Measurements from ENCODE around the gene PRKCG. TPM values are rescaled to one million over a fixed set of nuclear protein-coding genes. Genes with fewer than 3 reads are reported as not detected.

PRKCG gene
- total RNA-seq, 1 donor from 2014 or later, result 0.51 TPM

DNA sequence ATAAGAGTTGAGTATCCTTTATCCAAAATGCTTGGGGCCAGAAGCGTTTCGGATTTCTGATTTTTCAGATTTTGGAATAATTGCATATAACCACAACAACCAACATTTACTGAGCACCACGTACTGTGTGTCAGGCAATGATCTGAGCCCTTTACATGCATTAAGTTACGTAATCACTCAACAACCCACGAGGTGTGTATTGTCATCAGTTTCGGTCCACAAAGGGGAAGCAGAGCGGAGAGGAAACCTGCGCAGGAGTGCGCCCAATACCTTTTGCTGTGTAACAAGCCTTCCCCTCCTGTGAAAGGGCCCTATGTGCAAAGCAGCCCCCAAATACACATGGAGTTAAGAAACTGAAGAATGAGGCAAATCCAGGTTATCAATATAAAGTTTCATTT, 37.1 kb upstream of the PRKCG start:
- TF ChIP-seq EZH2 (IDR thresholded peaks at IDR 0.05), result no peak
- TF ChIP-seq, protein P1, sequence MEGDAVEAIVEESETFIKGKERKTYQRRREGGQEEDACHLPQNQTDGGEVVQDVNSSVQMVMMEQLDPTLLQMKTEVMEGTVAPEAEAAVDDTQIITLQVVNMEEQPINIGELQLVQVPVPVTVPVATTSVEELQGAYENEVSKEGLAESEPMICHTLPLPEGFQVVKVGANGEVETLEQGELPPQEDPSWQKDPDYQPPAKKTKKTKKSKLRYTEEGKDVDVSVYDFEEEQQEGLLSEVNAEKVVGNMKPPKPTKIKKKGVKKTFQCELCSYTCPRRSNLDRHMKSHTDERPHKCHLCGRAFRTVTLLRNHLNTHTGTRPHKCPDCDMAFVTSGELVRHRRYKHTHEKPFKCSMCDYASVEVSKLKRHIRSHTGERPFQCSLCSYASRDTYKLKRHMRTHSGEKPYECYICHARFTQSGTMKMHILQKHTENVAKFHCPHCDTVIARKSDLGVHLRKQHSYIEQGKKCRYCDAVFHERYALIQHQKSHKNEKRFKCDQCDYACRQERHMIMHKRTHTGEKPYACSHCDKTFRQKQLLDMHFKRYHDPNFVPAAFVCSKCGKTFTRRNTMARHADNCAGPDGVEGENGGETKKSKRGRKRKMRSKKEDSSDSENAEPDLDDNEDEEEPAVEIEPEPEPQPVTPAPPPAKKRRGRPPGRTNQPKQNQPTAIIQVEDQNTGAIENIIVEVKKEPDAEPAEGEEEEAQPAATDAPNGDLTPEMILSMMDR (IDR thresholded peaks at IDR 0.05), result no peak
- TF ChIP-seq EZH2phosphoT487 (IDR thresholded peaks at IDR 0.05), result no peak
- H3K4me1 Mint-ChIP-seq, result peaks cover 6% of the 10 kb centered on the region
- Histone ChIP-seq H3K27ac (no peak overlapping the region), H3K27me3 (no peaks in the 10 kb centered on the region), H3K4me2 (no peak overlapping the region), H3K79me2 (ENCODE audit: low read depth) (no peaks in the 10 kb centered on the region), H3K9me3 (ENCODE audit: low read depth) (no peaks in the 10 kb centered on the region), H3K36me3 (no peaks in the 10 kb centered on the region), H3K4me1 (no peaks in the 10 kb centered on the region), H4K20me1 (ENCODE audit: low read depth) (no peaks in the 10 kb centered on the region), H3F3A (ENCODE audit: low read depth) (peaks cover 4% of the 10 kb centered on the region), H2AFZ (replicated peaks) (no peak overlapping the region), H3K4me3 (no peak overlapping the region), H3K9ac (no peak overlapping the region)
- no peak for DNase-seq (ENCODE audit: low spot score)
- H3K9me3 Mint-ChIP-seq, result peaks cover 3% of the 10 kb centered on the region
- H3K27ac Mint-ChIP-seq, result no peak overlapping the region
- no peak overlapping the region for H3K4me3 Mint-ChIP-seq
- H3K36me3 Mint-ChIP-seq, result no peaks in the 10 kb centered on the region
- H3K27me3 Mint-ChIP-seq (ENCODE audit: insufficient read depth, low read depth), result peaks cover 10% of the 10 kb centered on the region

DNA sequence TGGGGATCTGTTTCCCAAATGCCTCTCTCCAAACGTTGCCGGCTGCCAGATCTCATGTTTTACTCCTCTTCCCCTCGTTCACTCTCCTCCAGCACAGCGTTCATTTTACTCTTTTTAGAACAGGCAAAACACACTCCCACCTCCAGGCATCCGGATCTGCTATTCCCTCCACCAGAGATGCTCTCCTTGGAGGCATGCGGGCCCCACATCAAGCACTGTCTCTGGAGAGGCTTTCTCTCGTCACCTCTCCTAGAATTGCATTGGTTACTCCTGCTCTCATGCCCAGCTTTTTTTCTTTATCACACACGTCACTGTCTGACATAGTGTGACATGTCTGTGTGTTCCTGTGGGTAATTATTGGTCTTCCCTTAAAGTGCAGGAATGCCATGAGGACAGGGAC, 34.4 kb upstream of the PRKCG start:
- Histone ChIP-seq H3K4me1 (peaks cover 14% of the 10 kb centered on the region), H3F3A (ENCODE audit: low read depth) (peaks cover 16% of the 10 kb centered on the region), H3K27me3 (no peaks in the 10 kb centered on the region), H3K79me2 (ENCODE audit: low read depth) (no peaks in the 10 kb centered on the region), H3K27ac (no peak overlapping the region), H3K4me3 (no peak overlapping the region), H3K9me3 (ENCODE audit: low read depth) (no peaks in the 10 kb centered on the region), H3K9ac (no peak overlapping the region), H2AFZ (replicated peaks) (no peak overlapping the region), H4K20me1 (ENCODE audit: low read depth) (no peaks in the 10 kb centered on the region), H3K36me3 (no peaks in the 10 kb centered on the region), H3K4me2 (no peak overlapping the region)
- Mint-ChIP-seq H3K36me3 (no peaks in the 10 kb centered on the region), H3K27me3 (ENCODE audit: insufficient read depth, low read depth) (peaks cover 14% of the 10 kb centered on the region), H3K4me3 (no peak overlapping the region), H3K4me1 (peaks cover 13% of the 10 kb centered on the region), H3K27ac (peak overlapping the region; percentile 64), H3K9me3 (peaks cover 3% of the 10 kb centered on the region)
- no peak for DNase-seq (ENCODE audit: low spot score)
- TF ChIP-seq EZH2phosphoT487 (IDR thresholded peaks at IDR 0.05), result no peak
- TF ChIP-seq, protein P1 (IDR thresholded peaks at IDR 0.05), result no peak
- no peak for TF ChIP-seq EZH2 (IDR thresholded peaks at IDR 0.05)

DNA sequence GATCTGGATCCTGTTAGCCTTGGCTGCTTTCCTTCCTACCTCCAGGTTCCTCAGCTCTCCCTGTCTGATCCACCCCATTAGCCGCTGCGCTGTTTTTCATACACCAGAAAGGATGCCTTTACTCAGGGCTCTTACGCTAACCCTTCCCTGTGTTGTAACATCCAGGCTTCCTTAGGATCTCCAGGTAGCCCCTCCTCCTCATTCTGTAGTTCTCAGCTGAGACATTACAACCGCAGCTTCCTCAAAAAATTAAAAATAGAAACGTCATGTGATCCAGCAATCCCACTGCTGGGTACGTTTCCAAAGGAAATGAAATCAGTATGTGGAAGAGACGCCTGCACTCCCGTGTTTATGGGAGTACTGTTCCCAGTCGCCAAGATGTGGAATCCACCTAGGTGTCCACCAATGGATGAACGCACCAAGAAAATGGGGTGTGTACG, 32.7 kb upstream of the PRKCG start:
- Histone ChIP-seq H3K4me1 (peaks cover 17% of the 10 kb centered on the region), H3K4me3 (no peak overlapping the region), H3K9ac (no peak overlapping the region), H3K9me3 (ENCODE audit: low read depth) (no peaks in the 10 kb centered on the region), H3K27me3 (no peaks in the 10 kb centered on the region), H4K20me1 (ENCODE audit: low read depth) (no peaks in the 10 kb centered on the region), H3K79me2 (ENCODE audit: low read depth) (no peaks in the 10 kb centered on the region), H3K4me2 (no peak overlapping the region), H3K36me3 (no peaks in the 10 kb centered on the region), H3F3A (ENCODE audit: low read depth) (peaks cover 16% of the 10 kb centered on the region), H3K27ac (no peak overlapping the region), H2AFZ (replicated peaks) (no peak overlapping the region)
- TF ChIP-seq, protein P1 (IDR thresholded peaks at IDR 0.05), result no peak
- TF ChIP-seq EZH2 (IDR thresholded peaks at IDR 0.05) (no peak), EZH2phosphoT487 (IDR thresholded peaks at IDR 0.05) (no peak)
- Mint-ChIP-seq H3K36me3 (no peaks in the 10 kb centered on the region), H3K27ac (peak overlapping the region; percentile 6), H3K4me3 (no peak overlapping the region), H3K27me3 (ENCODE audit: insufficient read depth, low read depth) (peaks cover 14% of the 10 kb centered on the region), H3K9me3 (peaks cover 3% of the 10 kb centered on the region), H3K4me1 (peaks cover 18% of the 10 kb centered on the region)
- no peak for DNase-seq (ENCODE audit: low spot score)
